Measurements from ENCODE around the gene CTNNBIP1.

CTNNBIP1 gene

GRCh38 chr1:9903801-9904527 lies 6.1 kb downstream of the CTNNBIP1 start:
- no peak for DNase-seq

- DNase-seq: no peak
Measured at GRCh38 chr1:9902060-9902452, 8.0 kb downstream of the CTNNBIP1 start.

GRCh38 chr1:9901148-9902059 lies 8.7 kb downstream of the CTNNBIP1 start:
- DNase-seq: no peak

GRCh38 chr1:9900142-9901043 lies 9.7 kb downstream of the CTNNBIP1 start:
- DNase-seq: no peak

- no peak for DNase-seq
Measured at GRCh38 chr1:9894115-9894514, 16.0 kb downstream of the CTNNBIP1 start.

- DNase-seq: no peak
Measured at GRCh38 chr1:9892563-9893528, 17.2 kb downstream of the CTNNBIP1 start.

- DNase-seq: no peak
Measured at GRCh38 chr1:9891207-9891606, 18.9 kb downstream of the CTNNBIP1 start.

- DNase-seq: no peak
Measured at GRCh38 chr1:9890224-9890731, 19.8 kb downstream of the CTNNBIP1 start.

GRCh38 chr1:9889411-9889810 lies 20.7 kb downstream of the CTNNBIP1 start:
- no peak for DNase-seq

GRCh38 chr1:9888886-9889285 lies 21.2 kb downstream of the CTNNBIP1 start:
- no peak for DNase-seq

- no peak for DNase-seq
Measured at GRCh38 chr1:9887070-9887469, 23.0 kb downstream of the CTNNBIP1 start.

- DNase-seq: no peak
Measured at GRCh38 chr1:9886092-9886742, 23.9 kb downstream of the CTNNBIP1 start.

GRCh38 chr1:9884805-9885204 lies 25.3 kb downstream of the CTNNBIP1 start:
- DNase-seq: no peak

- no peak for DNase-seq
Measured at GRCh38 chr1:9883585-9884449, 26.3 kb downstream of the CTNNBIP1 start.

- no peak for DNase-seq
Measured at GRCh38 chr1:9882945-9883303, 27.1 kb downstream of the CTNNBIP1 start.

- DNase-seq: no peak
Measured at GRCh38 chr1:9882296-9882944, 27.6 kb downstream of the CTNNBIP1 start.

GRCh38 chr1:9881838-9882249 lies 28.2 kb downstream of the CTNNBIP1 start:
- no peak for DNase-seq

- no peak for DNase-seq
Measured at GRCh38 chr1:9878404-9878803, 31.7 kb downstream of the CTNNBIP1 start.

GRCh38 chr1:9877962-9878361 lies 32.1 kb downstream of the CTNNBIP1 start:
- no peak for DNase-seq

- DNase-seq: no peak
Measured at GRCh38 chr1:9875636-9876000, 34.5 kb downstream of the CTNNBIP1 start.

All from NCI-H1436 treated with DMSO at 0.1 percent for 48 hours (cell line).